ENCODE results near the gene CSF3R. TPM values are rescaled to one million over a fixed set of nuclear protein-coding genes. Genes with fewer than 3 reads are reported as not detected.
"Not testable (repeated sequence)": the region's sequence is repeated elsewhere in the genome, so short reads cannot be mapped to it uniquely, and the experiment has no call there.

Gene CSF3R
- total and polyA plus RNA-seq, 12 donors = 2.1 to 24.5 (median 11.1) TPM

DNA sequence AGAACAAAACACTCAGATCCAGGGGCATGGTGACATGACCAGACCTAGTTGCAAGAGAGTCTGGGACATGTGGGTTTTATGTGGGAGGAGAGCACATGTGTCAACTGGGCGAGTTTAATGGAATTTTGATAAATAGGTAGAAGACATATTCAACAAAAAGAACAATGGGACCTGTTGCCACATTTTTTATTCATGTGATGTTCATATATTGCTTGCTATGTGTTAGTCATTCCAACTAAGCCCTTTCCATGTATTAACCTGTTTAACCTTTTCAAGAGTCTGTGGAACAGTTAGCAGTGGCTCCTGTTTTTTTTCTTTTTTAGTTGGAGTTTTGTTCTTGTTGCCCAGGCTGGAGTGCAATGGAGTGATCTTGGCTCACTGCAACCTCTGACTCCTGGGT lies 30.1 kb upstream of the CSF3R start:
- Histone ChIP-seq H3K4me3 (no peak overlapping the region), H3K27ac (no peak overlapping the region), H3K4me1 (replicated peaks in 1 of 2) (no peaks in the 10 kb centered on the region), H3K36me3 (replicated peaks in 1 of 2) (no peaks in the 10 kb centered on the region), H3K27me3 (no peaks in the 10 kb centered on the region), H3K9me3 (replicated peaks in 1 of 3) (no peaks in the 10 kb centered on the region)
- no peak for DNase-seq
- intact Hi-C loops (cut with DNase I) = loop anchor here in 1 of 2 donors (10.0 kb wide), 1 partner anchor 922 kb away; no protein-coding TSS in a partner anchor
- WGBS, 4 donors = 60 to 78% (median 63%) methylated on average over 1 of the region's 1 CpG
- TF ChIP-seq, protein P1, sequence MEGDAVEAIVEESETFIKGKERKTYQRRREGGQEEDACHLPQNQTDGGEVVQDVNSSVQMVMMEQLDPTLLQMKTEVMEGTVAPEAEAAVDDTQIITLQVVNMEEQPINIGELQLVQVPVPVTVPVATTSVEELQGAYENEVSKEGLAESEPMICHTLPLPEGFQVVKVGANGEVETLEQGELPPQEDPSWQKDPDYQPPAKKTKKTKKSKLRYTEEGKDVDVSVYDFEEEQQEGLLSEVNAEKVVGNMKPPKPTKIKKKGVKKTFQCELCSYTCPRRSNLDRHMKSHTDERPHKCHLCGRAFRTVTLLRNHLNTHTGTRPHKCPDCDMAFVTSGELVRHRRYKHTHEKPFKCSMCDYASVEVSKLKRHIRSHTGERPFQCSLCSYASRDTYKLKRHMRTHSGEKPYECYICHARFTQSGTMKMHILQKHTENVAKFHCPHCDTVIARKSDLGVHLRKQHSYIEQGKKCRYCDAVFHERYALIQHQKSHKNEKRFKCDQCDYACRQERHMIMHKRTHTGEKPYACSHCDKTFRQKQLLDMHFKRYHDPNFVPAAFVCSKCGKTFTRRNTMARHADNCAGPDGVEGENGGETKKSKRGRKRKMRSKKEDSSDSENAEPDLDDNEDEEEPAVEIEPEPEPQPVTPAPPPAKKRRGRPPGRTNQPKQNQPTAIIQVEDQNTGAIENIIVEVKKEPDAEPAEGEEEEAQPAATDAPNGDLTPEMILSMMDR (IDR thresholded peaks at IDR 0.05) = no peak
- TF ChIP-seq POLR2A (IDR thresholded peaks at IDR 0.05) = no peak

DNA sequence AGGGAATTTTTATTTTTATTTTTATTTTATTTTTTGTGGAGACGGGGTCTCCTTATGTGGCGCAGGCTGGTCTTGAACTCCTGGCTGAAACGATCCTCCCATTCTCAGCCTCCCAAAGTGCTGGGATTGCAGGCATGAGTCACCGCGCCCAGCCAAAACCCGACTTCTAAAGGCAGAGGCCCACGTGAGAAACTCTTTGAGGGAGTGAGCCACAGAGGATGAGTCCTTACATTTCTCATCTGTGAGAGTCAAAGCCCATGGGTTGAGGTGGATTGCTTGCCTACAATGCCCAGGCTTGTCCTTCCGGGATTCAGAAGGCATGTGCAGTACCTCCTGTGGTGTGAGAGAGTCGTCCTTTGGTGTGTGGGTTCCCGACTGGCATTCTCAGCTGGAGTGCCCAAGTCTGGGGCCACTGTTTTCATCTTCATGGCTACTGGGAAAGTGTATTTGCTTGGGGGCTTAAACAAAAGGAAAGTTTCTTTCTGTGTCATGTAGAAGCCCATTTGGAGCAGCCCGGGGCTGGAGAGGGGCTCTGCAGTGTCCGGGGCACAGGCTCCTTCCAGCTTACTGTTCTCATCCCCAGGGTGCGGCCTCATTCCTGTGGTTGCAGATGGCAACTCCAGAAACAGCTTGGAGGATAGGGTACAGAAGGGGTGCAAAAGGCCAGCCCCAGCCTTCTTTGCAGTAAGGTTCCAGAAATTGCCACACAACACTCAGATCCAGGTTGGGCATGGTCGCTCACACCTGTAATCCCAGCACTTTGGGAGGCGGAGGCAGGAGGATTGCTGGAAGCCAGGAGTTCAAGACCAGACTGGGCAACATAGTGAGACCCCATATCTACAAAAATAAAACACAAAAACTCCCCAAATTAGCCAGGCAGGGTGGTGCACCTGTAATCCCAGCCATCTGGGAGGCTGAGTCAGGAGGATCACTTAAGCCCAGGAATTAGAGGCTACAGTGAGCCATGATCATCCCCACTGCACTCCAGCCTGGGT lies 29.4 kb upstream of the CSF3R start:
- intact Hi-C loops (cut with DNase I) = loop anchor here in 1 of 2 donors (10.0 kb wide), 1 partner anchor 923 kb away; no protein-coding TSS in a partner anchor
- Histone ChIP-seq H3K4me3 (no peak overlapping the region), H3K9me3 (replicated peaks in 1 of 3) (no peaks in the 10 kb centered on the region), H3K4me1 (replicated peaks in 1 of 2) (no peaks in the 10 kb centered on the region), H3K27me3 (no peaks in the 10 kb centered on the region), H3K36me3 (replicated peaks in 1 of 2) (no peaks in the 10 kb centered on the region), H3K27ac (no peak overlapping the region)
- TF ChIP-seq, protein P1 (IDR thresholded peaks at IDR 0.05) = no peak
- 71 to 79% (median 75%) methylated on average over 13 to 15 of the region's 15 CpGs for WGBS, 4 donors
- DNase-seq = no peak

DNA sequence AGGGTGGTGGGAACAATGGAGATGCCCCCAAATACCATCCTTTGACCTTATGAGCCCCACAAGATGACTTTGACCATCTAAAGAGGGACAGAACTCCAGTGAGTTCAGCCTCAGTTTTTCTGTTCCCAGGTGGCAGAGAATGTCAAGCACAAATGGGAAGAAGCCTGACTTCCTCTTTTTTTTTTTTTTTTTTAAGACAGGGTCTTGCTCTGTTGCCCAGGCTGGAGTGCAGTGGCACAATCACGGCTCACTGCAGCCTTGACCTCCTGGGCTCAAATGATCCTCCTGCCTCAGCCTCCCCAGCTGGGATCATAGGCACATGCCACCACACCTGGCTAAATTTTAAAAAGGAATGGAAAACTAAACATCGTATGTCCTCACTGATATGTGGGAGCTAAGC lies 28.5 kb upstream of the CSF3R start:
- not testable (repeated sequence) for H3K36me3 ChIP-seq (replicated peaks in 1 of 2); DNase-seq; H3K9me3 ChIP-seq (replicated peaks in 1 of 3); H3K27me3 ChIP-seq; H3K4me1 ChIP-seq (replicated peaks in 1 of 2); H3K27ac ChIP-seq; H3K4me3 ChIP-seq
- 42 to 82% (median 62%) methylated on average over 2 of the region's 2 CpGs for WGBS, 4 donors
- intact Hi-C loops (cut with DNase I) = loop anchor here in 1 of 2 donors (10.0 kb wide), 1 partner anchor 924 kb away; no protein-coding TSS in a partner anchor

DNA sequence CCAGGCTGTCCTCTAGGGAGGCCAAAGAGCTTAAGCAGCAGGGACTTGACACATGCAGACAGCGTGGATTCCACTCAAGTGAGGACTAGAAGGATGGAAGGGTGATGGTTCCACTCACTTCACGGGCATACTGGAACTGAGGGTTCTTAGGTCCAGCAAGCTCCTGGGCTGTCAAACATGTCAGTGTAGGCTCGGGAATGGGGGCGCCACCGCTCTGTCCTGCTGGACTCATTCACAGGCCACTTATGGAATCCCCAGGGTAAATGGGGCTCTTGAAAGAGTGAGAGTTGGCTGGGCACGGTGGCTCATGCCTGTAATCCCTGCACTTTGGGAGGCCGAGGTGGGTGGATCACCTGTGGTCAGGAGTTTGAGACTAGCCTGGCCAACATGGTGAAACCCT lies 27.7 kb upstream of the CSF3R start:
- no peak for TF ChIP-seq POLR2A (IDR thresholded peaks at IDR 0.05)
- TF ChIP-seq, protein P1 (IDR thresholded peaks at IDR 0.05) = no peak
- H3K9me3 ChIP-seq (replicated peaks in 1 of 3) = no peaks in the 10 kb centered on the region
- H3K27me3 ChIP-seq = no peaks in the 10 kb centered on the region
- intact Hi-C loops (cut with DNase I) = loop anchor here in 1 of 2 donors (10.0 kb wide), 1 partner anchor 924 kb away; no protein-coding TSS in a partner anchor
- H3K4me1 ChIP-seq (replicated peaks in 1 of 2) = no peaks in the 10 kb centered on the region
- no peak overlapping the region for H3K4me3 ChIP-seq
- 77 to 87% (median 82%) methylated on average over 7 of the region's 7 CpGs for WGBS, 4 donors
- no peak overlapping the region for H3K27ac ChIP-seq
- no peaks in the 10 kb centered on the region for H3K36me3 ChIP-seq (replicated peaks in 1 of 2)
- no peak for DNase-seq

Measured in adrenal gland (tissue), 12 donors.